ENCODE data around the gene STRN3. TPM values are rescaled to one million over a fixed set of nuclear protein-coding genes. Genes with fewer than 3 reads are reported as not detected.
"Not testable (repeated sequence)": the region's sequence is repeated elsewhere in the genome, so short reads cannot be mapped to it uniquely, and the experiment has no call there.

STRN3 gene
- total and polyA plus RNA-seq, 5 donors from 2014 or later = 3.5 to 27.1 (median 4.4) TPM

GRCh38 chr14:30962537-30962936 lies 63.6 kb downstream of the STRN3 start:
- H3K4me3 Mint-ChIP-seq; H3K27ac ChIP-seq (ENCODE audit: insufficient read depth, low read length, poor library complexity, severe bottlenecking); H3K27me3 Mint-ChIP-seq; H3K4me3 ChIP-seq (ENCODE audit: low read depth, low read length); ATAC-seq (ENCODE audit: low read depth in 2 of 2); H3K4me1 ChIP-seq (ENCODE audit: control insufficient read depth, insufficient read depth, low read length, poor library complexity, severe bottlenecking); DNase-seq; H3K27me3 ChIP-seq (ENCODE audit: control insufficient read depth, insufficient read depth, low read length): not testable (repeated sequence)
- Mint-ChIP-seq H3K36me3 (peaks cover 38% of the 10 kb centered on the region), H3K27ac (peak overlapping the region in 1 of 3 donors; percentile 48), H3K4me1 (peaks cover 16 to 58% (median 44%) of the 10 kb centered on the region in 4 donors), H3K9me3 (peaks cover 0 to 17% (median 5%) of the 10 kb centered on the region in 7 donors)
- Histone ChIP-seq H3K9me3 (ENCODE audit: control insufficient read depth in 2 of 2, low read length in 2 of 2) (peaks cover 5 to 18% of the 10 kb centered on the region in 2 experiments), H3K36me3 (ENCODE audit: control insufficient read depth, insufficient read depth, low read length) (peaks cover 14% of the 10 kb centered on the region)

GRCh38 chr14:30961330-30961729 lies 64.8 kb downstream of the STRN3 start:
- H3K9me3 Mint-ChIP-seq = peaks cover 0 to 12% (median 4%) of the 10 kb centered on the region in 7 donors
- no peak overlapping the region for H3K4me3 Mint-ChIP-seq
- Histone ChIP-seq H3K27ac (ENCODE audit: insufficient read depth, low read length, poor library complexity, severe bottlenecking) (no peak overlapping the region), H3K9me3 (ENCODE audit: control insufficient read depth in 2 of 2, low read length in 2 of 2) (peaks cover under 1 to 9% of the 10 kb centered on the region in 2 experiments), H3K27me3 (ENCODE audit: control insufficient read depth, insufficient read depth, low read length) (no peaks in the 10 kb centered on the region), H3K4me3 (ENCODE audit: low read depth, low read length) (no peak overlapping the region), H3K4me1 (ENCODE audit: control insufficient read depth, insufficient read depth, low read length, poor library complexity, severe bottlenecking) (no peaks in the 10 kb centered on the region), H3K36me3 (ENCODE audit: control insufficient read depth, insufficient read depth, low read length) (peaks cover 8% of the 10 kb centered on the region)
- peaks cover 16 to 60% (median 47%) of the 10 kb centered on the region in 4 donors for H3K4me1 Mint-ChIP-seq
- no peak for DNase-seq
- H3K27ac Mint-ChIP-seq = no peak overlapping the region
- no peak for ATAC-seq (ENCODE audit: low read depth in 2 of 2)
- peaks cover 36% of the 10 kb centered on the region for H3K36me3 Mint-ChIP-seq
- H3K27me3 Mint-ChIP-seq = no peaks in the 10 kb centered on the region

- Histone ChIP-seq H3K9me3 (ENCODE audit: control insufficient read depth in 2 of 2, low read length in 2 of 2) (no peaks in the 10 kb centered on the region), H3K4me3 (ENCODE audit: low read depth, low read length) (no peak overlapping the region), H3K27me3 (ENCODE audit: control insufficient read depth, insufficient read depth, low read length) (no peaks in the 10 kb centered on the region), H3K36me3 (ENCODE audit: control insufficient read depth, insufficient read depth, low read length) (peaks cover 9% of the 10 kb centered on the region), H3K27ac (ENCODE audit: insufficient read depth, low read length, poor library complexity, severe bottlenecking) (no peak overlapping the region), H3K4me1 (ENCODE audit: control insufficient read depth, insufficient read depth, low read length, poor library complexity, severe bottlenecking) (no peaks in the 10 kb centered on the region)
- H3K4me3 Mint-ChIP-seq = no peak overlapping the region
- ATAC-seq (ENCODE audit: low read depth in 2 of 2) = no peak
- no peaks in the 10 kb centered on the region for H3K27me3 Mint-ChIP-seq
- peaks cover 16 to 55% (median 44%) of the 10 kb centered on the region in 4 donors for H3K4me1 Mint-ChIP-seq
- H3K27ac Mint-ChIP-seq = peak overlapping the region in 2 of 3 donors; percentile 42 to 74
- DNase-seq = no peak
- peaks cover 33% of the 10 kb centered on the region for H3K36me3 Mint-ChIP-seq
- peaks cover 0 to 4% (median 0%) of the 10 kb centered on the region in 7 donors for H3K9me3 Mint-ChIP-seq
Observed at GRCh38 chr14:30960216-30960615, 66.0 kb downstream of the STRN3 start.

GRCh38 chr14:30958555-30959407 lies 67.4 kb downstream of the STRN3 start:
- no peak for ATAC-seq (ENCODE audit: low read depth in 2 of 2)
- Mint-ChIP-seq H3K9me3 (peaks cover 0 to 2% (median 0%) of the 10 kb centered on the region in 7 donors), H3K4me1 (peaks cover 23 to 44% (median 38%) of the 10 kb centered on the region in 4 donors), H3K27me3 (no peaks in the 10 kb centered on the region), H3K4me3 (no peak overlapping the region), H3K27ac (no peak overlapping the region), H3K36me3 (peaks cover 31% of the 10 kb centered on the region)
- no peaks in the 10 kb centered on the region for H3K9me3 ChIP-seq (ENCODE audit: control insufficient read depth in 2 of 2, low read length in 2 of 2)
- no peak overlapping the region for H3K4me3 ChIP-seq (ENCODE audit: low read depth, low read length)
- peaks cover 16% of the 10 kb centered on the region for H3K36me3 ChIP-seq (ENCODE audit: control insufficient read depth, insufficient read depth, low read length)
- no peak overlapping the region for H3K27ac ChIP-seq (ENCODE audit: insufficient read depth, low read length, poor library complexity, severe bottlenecking)
- no peaks in the 10 kb centered on the region for H3K4me1 ChIP-seq (ENCODE audit: control insufficient read depth, insufficient read depth, low read length, poor library complexity, severe bottlenecking)
- no peak for DNase-seq
- H3K27me3 ChIP-seq (ENCODE audit: control insufficient read depth, insufficient read depth, low read length) = no peaks in the 10 kb centered on the region

- Histone ChIP-seq H3K4me1 (ENCODE audit: control insufficient read depth, insufficient read depth, low read length, poor library complexity, severe bottlenecking) (no peaks in the 10 kb centered on the region), H3K27me3 (ENCODE audit: control insufficient read depth, insufficient read depth, low read length) (no peaks in the 10 kb centered on the region), H3K36me3 (ENCODE audit: control insufficient read depth, insufficient read depth, low read length) (peaks cover 19% of the 10 kb centered on the region), H3K27ac (ENCODE audit: insufficient read depth, low read length, poor library complexity, severe bottlenecking) (no peak overlapping the region), H3K9me3 (ENCODE audit: control insufficient read depth in 2 of 2, low read length in 2 of 2) (no peaks in the 10 kb centered on the region), H3K4me3 (ENCODE audit: low read depth, low read length) (no peak overlapping the region)
- DNase-seq = no peak
- Mint-ChIP-seq H3K4me1 (peaks cover 19 to 39% (median 32%) of the 10 kb centered on the region in 4 donors), H3K36me3 (peaks cover 29% of the 10 kb centered on the region), H3K27me3 (no peaks in the 10 kb centered on the region), H3K27ac (peak overlapping the region in 1 of 3 donors; percentile 57), H3K9me3 (peaks cover 0 to under 1% (median 0%) of the 10 kb centered on the region in 7 donors), H3K4me3 (no peak overlapping the region)
- no peak for ATAC-seq (ENCODE audit: low read depth in 2 of 2)
Observed at GRCh38 chr14:30957813-30958370, 68.3 kb downstream of the STRN3 start.

GRCh38 chr14:30949651-30950050 lies 76.5 kb downstream of the STRN3 start:
- H3K36me3 ChIP-seq (ENCODE audit: control insufficient read depth, insufficient read depth, low read length) = peaks cover 65% of the 10 kb centered on the region

GRCh38 chr14:30943694-30944093 lies 82.5 kb downstream of the STRN3 start:
- H3K27me3 ChIP-seq (ENCODE audit: control insufficient read depth, insufficient read depth, low read length) = no peaks in the 10 kb centered on the region
- H3K4me3 Mint-ChIP-seq = no peak overlapping the region
- H3K27ac Mint-ChIP-seq = peak overlapping the region in 1 of 3 donors; percentile 32
- no peak overlapping the region for H3K4me3 ChIP-seq (ENCODE audit: low read depth, low read length)
- H3K9me3 Mint-ChIP-seq = no peaks in the 10 kb centered on the region
- peaks cover 49% of the 10 kb centered on the region for H3K36me3 ChIP-seq (ENCODE audit: control insufficient read depth, insufficient read depth, low read length)
- H3K4me1 Mint-ChIP-seq = peaks cover 0 to 14% (median 11%) of the 10 kb centered on the region in 4 donors
- H3K27ac ChIP-seq (ENCODE audit: insufficient read depth, low read length, poor library complexity, severe bottlenecking) = no peak overlapping the region
- H3K4me1 ChIP-seq (ENCODE audit: control insufficient read depth, insufficient read depth, low read length, poor library complexity, severe bottlenecking) = no peaks in the 10 kb centered on the region
- H3K9me3 ChIP-seq (ENCODE audit: control insufficient read depth in 2 of 2, low read length in 2 of 2) = no peaks in the 10 kb centered on the region
- DNase-seq (no peak), ATAC-seq (ENCODE audit: low read depth in 2 of 2) (no peak)
- H3K36me3 Mint-ChIP-seq = peaks cover 65% of the 10 kb centered on the region
- H3K27me3 Mint-ChIP-seq = no peaks in the 10 kb centered on the region

More at GRCh38 chr14:30949651-30950050, 76.5 kb downstream of the STRN3 start:
- DNase-seq = no peak
- Histone ChIP-seq H3K4me3 (ENCODE audit: low read depth, low read length) (no peak overlapping the region), H3K27me3 (ENCODE audit: control insufficient read depth, insufficient read depth, low read length) (no peaks in the 10 kb centered on the region), H3K27ac (ENCODE audit: insufficient read depth, low read length, poor library complexity, severe bottlenecking) (no peak overlapping the region), H3K9me3 (ENCODE audit: control insufficient read depth in 2 of 2, low read length in 2 of 2) (no peaks in the 10 kb centered on the region), H3K4me1 (ENCODE audit: control insufficient read depth, insufficient read depth, low read length, poor library complexity, severe bottlenecking) (no peaks in the 10 kb centered on the region)
- Mint-ChIP-seq H3K36me3 (peaks cover 46% of the 10 kb centered on the region), H3K9me3 (no peaks in the 10 kb centered on the region), H3K4me1 (peaks cover 4 to 15% (median 5%) of the 10 kb centered on the region in 4 donors), H3K4me3 (no peak overlapping the region), H3K27me3 (no peaks in the 10 kb centered on the region), H3K27ac (no peak overlapping the region)
- no peak for ATAC-seq (ENCODE audit: low read depth in 2 of 2)

Data from CD4-positive, CD25-positive, alpha-beta regulatory T cell (primary cell).